Vagina (tissue), 2 donors: ENCODE data around the gene DOP1A. TPM values are rescaled to one million over a fixed set of nuclear protein-coding genes. Genes with fewer than 3 reads are reported as not detected.

Experiments
- DNase-seq, 2 donors: peaks; one replicate each; pipeline ENCODE4 v3.0.0-alpha.2; 2017; ENCODE audit errors: extremely low spot score in 2 of 2
- H3K27ac ChIP-seq: fragments of 200-600 bp; sonication (generic); one replicate; pipeline ENCODE4 v1.5.1; 2019
- H3K27me3 ChIP-seq: fragments of 200-600 bp; sonication (generic); one replicate; pipeline ENCODE4 v1.5.1; 2019
- H3K36me3 ChIP-seq, 2 donors: fragments of 200-600 bp; sonication (generic); one replicate each; pipeline ENCODE4 v1.5.1; 2017 to 2019
- H3K4me1 ChIP-seq: fragments of 200-600 bp; sonication (generic); one replicate; pipeline ENCODE4 v1.5.1; 2019
- H3K4me3 ChIP-seq, 2 donors: fragments of 200-600 bp; sonication (generic); 1 replicate in 1 of 2; 2 replicates in 1 of 2; pipeline ENCODE4 v1.5.1; 2016 to 2019
- H3K9me3 ChIP-seq: fragments of 200-600 bp; sonication (generic); one replicate; pipeline ENCODE4 v1.5.1; 2019
- POLR2A ChIP-seq, 2 donors: fragments of 450-650 bp; IDR thresholded peaks; one replicate each; pipeline ENCODE4 v1.6.1; 2017; ENCODE audit warnings: antibody characterized with exemption in 2 of 2, mild to moderate bottlenecking in 2 of 2, moderate library complexity in 2 of 2
- POLR2AphosphoS5 ChIP-seq, 2 donors: sonication (generic); formaldehyde crosslinking; IDR thresholded peaks; one replicate each; pipeline ENCODE4 v1.9.0; 2017; ENCODE audit warnings: antibody characterized with exemption in 2 of 2, mild to moderate bottlenecking in 2 of 2, low read depth in 1 of 2; ENCODE audit not compliant: insufficient read depth in 1 of 2
- intact Hi-C: fragments of 100-400 bp; cut with DNase I; formaldehyde crosslinking; loops from one replicate; pipeline ENCODE4 v1.15.1; 2023
- total RNA-seq: library from RNA; depleted of rRNA; stranded (reverse); fragments of >200 nt; gene quantifications from one replicate; pipeline ENCODE4 v1.2.3, GENCODE V29; 2016
- TF ChIP-seq, protein P1 (sequence below), 3 experiments: fragments of 450-650 bp in 2 of 3; fragments of 200-600 bp in 1 of 3; sonication (generic) in 1 of 3; IDR thresholded peaks; one replicate each; pipeline ENCODE4 v1.5.1; 2017 to 2019; ENCODE audit warnings: antibody characterized with exemption in 3 of 3, mild to moderate bottlenecking in 2 of 3, moderate library complexity in 2 of 3

The DOP1A gene
- total RNA-seq, 1 donor from 2014 or later = 33.1 TPM

DNA sequence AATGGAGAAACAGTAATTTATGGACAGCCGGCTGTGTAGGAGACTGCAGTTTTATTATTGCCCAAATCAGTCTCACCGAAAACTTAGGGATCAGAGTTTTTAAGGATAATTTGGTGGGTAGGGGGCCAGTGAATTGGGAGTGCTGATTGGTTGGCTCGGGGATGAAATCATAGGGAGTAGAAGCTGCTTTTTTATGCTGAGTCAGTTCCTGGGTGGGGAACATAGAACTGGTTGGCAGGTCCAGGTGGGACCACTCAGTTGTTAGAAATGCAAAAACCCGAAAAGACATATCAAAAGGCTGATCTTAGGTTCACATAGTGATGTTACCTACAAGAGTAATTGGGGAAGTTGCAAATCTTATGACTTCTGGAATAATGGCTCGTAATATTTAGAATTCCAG is 59.3 kb downstream of the DOP1A start:
- Histone ChIP-seq H3K4me1 (no peaks in the 10 kb centered on the region), H3K36me3 (peaks cover 0 to 54% of the 10 kb centered on the region in 2 donors), H3K4me3 (no peak overlapping the region), H3K9me3 (no peaks in the 10 kb centered on the region), H3K27ac (no peak overlapping the region), H3K27me3 (no peaks in the 10 kb centered on the region)
- intact Hi-C loops = no loop called here
- no peak for DNase-seq
- TF ChIP-seq POLR2AphosphoS5 (IDR thresholded peaks at IDR 0.05; ENCODE audit: insufficient read depth in 1 of 2, low read depth in 1 of 2) (no peak), POLR2A (IDR thresholded peaks at IDR 0.05) (no peak)

DNA sequence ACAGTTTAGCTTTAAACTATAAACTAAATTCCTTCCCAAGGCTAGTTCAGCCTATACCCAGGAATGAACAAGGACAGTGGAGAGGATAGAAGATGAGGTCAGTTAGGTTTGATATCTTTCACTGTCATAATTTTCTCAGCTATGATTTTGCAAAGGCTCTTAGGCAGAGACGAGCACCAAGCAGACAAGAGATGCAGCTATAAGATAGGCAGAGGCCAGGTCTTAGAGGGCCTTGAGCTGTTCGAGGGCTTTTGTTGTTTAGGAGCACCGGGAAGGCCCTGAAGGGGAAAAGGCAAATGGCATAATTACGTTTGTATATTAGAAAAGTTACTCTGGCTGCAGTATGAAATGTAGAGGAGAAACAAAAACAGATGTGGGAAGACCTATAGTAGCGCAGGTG is 59.8 kb downstream of the DOP1A start:
- Histone ChIP-seq H3K27me3 (no peaks in the 10 kb centered on the region), H3K27ac (no peak overlapping the region), H3K4me1 (no peaks in the 10 kb centered on the region), H3K36me3 (peaks cover 0 to 51% of the 10 kb centered on the region in 2 donors), H3K4me3 (no peak overlapping the region), H3K9me3 (no peaks in the 10 kb centered on the region)
- intact Hi-C loops = no loop called here
- no peak for DNase-seq
- TF ChIP-seq, protein P1, sequence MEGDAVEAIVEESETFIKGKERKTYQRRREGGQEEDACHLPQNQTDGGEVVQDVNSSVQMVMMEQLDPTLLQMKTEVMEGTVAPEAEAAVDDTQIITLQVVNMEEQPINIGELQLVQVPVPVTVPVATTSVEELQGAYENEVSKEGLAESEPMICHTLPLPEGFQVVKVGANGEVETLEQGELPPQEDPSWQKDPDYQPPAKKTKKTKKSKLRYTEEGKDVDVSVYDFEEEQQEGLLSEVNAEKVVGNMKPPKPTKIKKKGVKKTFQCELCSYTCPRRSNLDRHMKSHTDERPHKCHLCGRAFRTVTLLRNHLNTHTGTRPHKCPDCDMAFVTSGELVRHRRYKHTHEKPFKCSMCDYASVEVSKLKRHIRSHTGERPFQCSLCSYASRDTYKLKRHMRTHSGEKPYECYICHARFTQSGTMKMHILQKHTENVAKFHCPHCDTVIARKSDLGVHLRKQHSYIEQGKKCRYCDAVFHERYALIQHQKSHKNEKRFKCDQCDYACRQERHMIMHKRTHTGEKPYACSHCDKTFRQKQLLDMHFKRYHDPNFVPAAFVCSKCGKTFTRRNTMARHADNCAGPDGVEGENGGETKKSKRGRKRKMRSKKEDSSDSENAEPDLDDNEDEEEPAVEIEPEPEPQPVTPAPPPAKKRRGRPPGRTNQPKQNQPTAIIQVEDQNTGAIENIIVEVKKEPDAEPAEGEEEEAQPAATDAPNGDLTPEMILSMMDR (IDR thresholded peaks at IDR 0.05) = no peak
- TF ChIP-seq POLR2A (IDR thresholded peaks at IDR 0.05) = no peak
- no peak for TF ChIP-seq POLR2AphosphoS5 (IDR thresholded peaks at IDR 0.05; ENCODE audit: insufficient read depth in 1 of 2, low read depth in 1 of 2)

DNA sequence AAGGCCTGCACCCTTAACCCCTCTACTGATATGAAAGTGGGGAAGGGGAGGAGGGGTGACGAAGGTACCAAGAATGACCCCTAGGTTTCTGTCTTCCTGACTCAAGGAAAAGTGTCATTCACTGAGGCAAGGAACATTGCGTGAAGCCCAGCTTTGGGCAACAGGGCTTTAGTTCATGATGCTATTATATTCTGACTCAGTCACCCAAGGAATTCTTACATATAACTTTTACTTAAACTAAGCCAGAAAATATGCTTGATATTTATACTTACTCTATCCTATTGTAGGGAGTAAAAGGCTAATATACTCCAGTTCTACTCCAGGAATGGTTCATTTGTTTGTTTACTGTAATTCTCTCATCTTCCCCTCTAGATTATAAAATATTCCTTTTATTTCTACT is 60.5 kb downstream of the DOP1A start:
- TF ChIP-seq POLR2AphosphoS5 (IDR thresholded peaks at IDR 0.05; ENCODE audit: insufficient read depth in 1 of 2, low read depth in 1 of 2) = no peak
- TF ChIP-seq, protein P1 (IDR thresholded peaks at IDR 0.05) = no peak
- H3K27ac ChIP-seq = no peak overlapping the region
- no peak overlapping the region for H3K4me3 ChIP-seq
- no peaks in the 10 kb centered on the region for H3K27me3 ChIP-seq
- DNase-seq = no peak
- no peaks in the 10 kb centered on the region for H3K4me1 ChIP-seq
- peaks cover 0 to 45% of the 10 kb centered on the region in 2 donors for H3K36me3 ChIP-seq
- H3K9me3 ChIP-seq = no peaks in the 10 kb centered on the region
- intact Hi-C loops = no loop called here

DNA sequence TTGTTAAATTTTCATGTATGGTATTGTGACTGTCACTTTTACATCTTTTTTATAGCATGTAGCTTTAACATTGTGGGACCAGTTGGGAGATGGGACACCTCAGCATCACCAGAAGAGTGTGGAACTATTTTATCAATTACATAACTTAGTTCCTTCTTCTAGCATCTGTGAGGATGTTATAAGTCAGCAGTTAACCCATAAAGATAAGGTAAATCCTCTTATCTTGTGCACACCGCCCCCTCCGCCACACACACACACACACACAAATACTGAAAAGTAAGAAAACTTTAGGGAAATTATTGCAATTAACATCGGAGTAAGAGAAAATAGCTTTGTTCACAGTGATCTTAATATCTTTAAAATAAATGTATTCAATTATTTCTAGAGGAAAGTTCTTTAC is 64.7 kb downstream of the DOP1A start:
- no peak overlapping the region for H3K27ac ChIP-seq
- TF ChIP-seq POLR2AphosphoS5 (IDR thresholded peaks at IDR 0.05; ENCODE audit: insufficient read depth in 1 of 2, low read depth in 1 of 2) = no peak
- TF ChIP-seq, protein P1 (IDR thresholded peaks at IDR 0.05) = no peak
- no peak for TF ChIP-seq POLR2A (IDR thresholded peaks at IDR 0.05)
- H3K36me3 ChIP-seq = peaks cover 0 to 14% of the 10 kb centered on the region in 2 donors
- no peaks in the 10 kb centered on the region for H3K4me1 ChIP-seq
- H3K27me3 ChIP-seq = no peaks in the 10 kb centered on the region
- no peak for DNase-seq
- no peak overlapping the region for H3K4me3 ChIP-seq
- H3K9me3 ChIP-seq = no peaks in the 10 kb centered on the region
- intact Hi-C loops = no loop called here

DNA sequence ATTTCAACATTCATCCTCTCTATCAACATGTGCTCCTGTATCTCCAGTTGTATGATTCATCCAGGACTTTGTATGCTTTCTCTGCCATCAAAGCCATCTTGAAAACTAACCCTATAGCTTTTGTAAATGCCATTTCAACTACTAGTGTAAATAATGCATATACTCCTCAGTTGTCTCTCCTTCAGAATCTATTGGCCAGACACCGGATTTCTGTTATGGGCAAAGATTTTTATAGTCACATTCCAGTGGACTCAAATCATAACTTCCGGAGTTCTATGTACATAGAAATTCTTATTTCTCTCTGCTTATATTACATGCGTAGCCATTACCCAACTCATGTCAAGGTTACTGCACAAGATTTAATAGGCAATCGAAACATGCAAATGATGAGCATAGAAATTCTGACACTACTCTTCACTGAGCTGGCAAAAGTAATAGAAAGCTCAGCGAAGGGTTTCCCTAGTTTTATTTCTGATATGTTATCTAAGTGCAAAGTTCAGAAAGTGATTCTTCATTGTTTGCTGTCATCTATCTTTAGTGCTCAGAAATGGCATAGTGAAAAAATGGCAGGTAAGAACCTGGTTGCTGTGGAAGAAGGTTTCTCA is 70.7 kb downstream of the DOP1A start:
- intact Hi-C loops = no loop called here
- H3K36me3 ChIP-seq = peaks cover 0 to 23% of the 10 kb centered on the region in 2 donors
- H3K27me3 ChIP-seq = no peaks in the 10 kb centered on the region
- no peak for TF ChIP-seq POLR2AphosphoS5 (IDR thresholded peaks at IDR 0.05; ENCODE audit: insufficient read depth in 1 of 2, low read depth in 1 of 2)
- TF ChIP-seq POLR2A (IDR thresholded peaks at IDR 0.05) = no peak
- TF ChIP-seq, protein P1 (IDR thresholded peaks at IDR 0.05) = no peak
- no peaks in the 10 kb centered on the region for H3K9me3 ChIP-seq
- H3K4me3 ChIP-seq = no peak overlapping the region
- H3K4me1 ChIP-seq = no peaks in the 10 kb centered on the region
- no peak for DNase-seq
- H3K27ac ChIP-seq = no peak overlapping the region
